ENCODE measurements around the gene DUSP1. TPM values are rescaled to one million over a fixed set of nuclear protein-coding genes. Genes with fewer than 3 reads are reported as not detected.

DUSP1 gene
- total and polyA plus RNA-seq, 2 of the 13 experiments (the other 11 are each of a cell fraction or from before 2014, with no cell fraction given): 27.1 to 55.5 TPM

GRCh38 chr5:172793577-172794488 lies 22.8 kb upstream of the DUSP1 start (continued):
- TF ChIP-seq FOXA1 (IDR thresholded peaks at IDR 0.05) (no peak), FOXA1 (CRISPR knock-in tag; IDR thresholded peaks at IDR 0.05) (peak; percentile 4; the same call in 1 of the 2 replicates), ADNP (CRISPR knock-in tag; IDR thresholded peaks at IDR 0.05) (no peak), ZMAT3 (CRISPR knock-in tag; conservative IDR thresholded peaks at IDR 0.05) (0 out of 2 replicates have a peak, but pooled peaks have one; percentile 44), MEIS1 (CRISPR knock-in tag; IDR thresholded peaks at IDR 0.05; ENCODE audit: borderline replicate concordance) (no peak), ZNF224 (CRISPR knock-in tag; IDR thresholded peaks at IDR 0.05) (0 out of 2 replicates have a peak, but pooled peaks have one; percentile 41), E2F1 (CRISPR knock-in tag; IDR thresholded peaks at IDR 0.05) (no peak), ZNF687 (CRISPR knock-in tag; IDR thresholded peaks at IDR 0.05) (peak; percentile 49; the same call in 1 of the 2 replicates), RXRA (CRISPR knock-in tag; IDR thresholded peaks at IDR 0.05) (no peak), ZFX (CRISPR knock-in tag; IDR thresholded peaks at IDR 0.05; ENCODE audit: low read depth) (peak; percentile 81), NR2F6 (IDR thresholded peaks at IDR 0.05) (peak; percentile 63), NR2F6 (CRISPR knock-in tag; IDR thresholded peaks at IDR 0.05) (peak; percentile 40; the same call in 1 of the 2 replicates), ZMYM3 (CRISPR knock-in tag; IDR thresholded peaks at IDR 0.05) (peak; percentile 49; the same call in 1 of the 2 replicates), NFIC (IDR thresholded peaks at IDR 0.05; ENCODE audit: low read length) (peak; percentile 57; the same call in 1 of the 2 replicates), RBAK (CRISPR knock-in tag; IDR thresholded peaks at IDR 0.05) (no peak), FOXA3 (CRISPR knock-in tag; IDR thresholded peaks at IDR 0.05) (peak; percentile 41; the same call in 1 of the 2 replicates), ZMYM4 (CRISPR knock-in tag; IDR thresholded peaks at IDR 0.05) (peak; percentile 62; the same call in 1 of the 2 replicates), RNF219 (CRISPR knock-in tag; IDR thresholded peaks at IDR 0.05) (no peak), ZSCAN30 (CRISPR knock-in tag; IDR thresholded peaks at IDR 0.05) (no peak), PRMT3 (CRISPR knock-in tag; IDR thresholded peaks at IDR 0.05; ENCODE audit: borderline replicate concordance, low read depth) (no peak), JUN (CRISPR knock-in tag; IDR thresholded peaks at IDR 0.05) (peak; percentile 44; the same call in 1 of the 2 replicates), ZNF558 (CRISPR knock-in tag; IDR thresholded peaks at IDR 0.05; ENCODE audit: borderline replicate concordance) (no peak), HMG20A (CRISPR knock-in tag; IDR thresholded peaks at IDR 0.05; ENCODE audit: borderline replicate concordance) (peak; percentile 53; the same call in 1 of the 2 replicates), ZNF501 (CRISPR knock-in tag; IDR thresholded peaks at IDR 0.05) (0 out of 2 replicates have a peak, but pooled peaks have one; percentile 17)
